CD4-positive, alpha-beta T cell (primary cell): Measurements from ENCODE around the gene LTB4R2. TPM values are rescaled to one million over a fixed set of nuclear protein-coding genes. Genes with fewer than 3 reads are reported as not detected.

Source experiments
- ATAC-seq: fragments of 200-7000 bp; cut with Tn5 transposase; one replicate; pipeline ENCODE4 v1.10.0; 2022; ENCODE audit warnings: mild to moderate bottlenecking; ENCODE audit not compliant: poor library complexity
- CTCF ChIA-PET: fragments of 350-600 bp; sonication (Branson Sonifier 250); formaldehyde crosslinking; loops from one replicate; lab custom pipeline; 2021; ENCODE audit warnings: antibody characterized with exemption, inconsistent platforms; lab: Charles Lee
- POLR2A ChIA-PET: fragments of 350-600 bp; sonication (Branson Sonifier 250); formaldehyde crosslinking; loops from one replicate; lab custom pipeline; 2021; ENCODE audit warnings: antibody characterized with exemption, inconsistent platforms; lab: Charles Lee
- DNase-seq, 14 experiments: peaks; one replicate each; pipeline ENCODE4 v3.0.0-alpha.2; 2013 to 2020; ENCODE audit warnings: mixed read lengths in 2 of 14
- H3K27ac ChIP-seq, 2 donors: one replicate each; pipeline versions ENCODE4 v1.5.1 to v1.7.0; 2013; ENCODE audit warnings: low read length in 2 of 2, low read depth in 1 of 2, mild to moderate bottlenecking in 1 of 2
- H3K27me3 ChIP-seq, 2 experiments: 1 replicate in 1 of 2; 2 replicates in 1 of 2; pipeline versions ENCODE4 v1.6.1 to v1.7.0; 2013; ENCODE audit warnings: low read length in 2 of 2, control low read depth in 1 of 2, mild to moderate bottlenecking in 1 of 2, moderate library complexity in 1 of 2; ENCODE audit not compliant: insufficient read depth in 2 of 2, control insufficient read depth in 1 of 2
- H3K36me3 ChIP-seq: one replicate; pipeline ENCODE4 v1.6.1; 2013; ENCODE audit warnings: low read length, control low read depth; ENCODE audit not compliant: insufficient read depth
- H3K4me1 ChIP-seq: one replicate; pipeline ENCODE4 v1.6.1; 2013; ENCODE audit warnings: low read length, control low read depth; ENCODE audit not compliant: insufficient read depth
- H3K4me3 ChIP-seq: one replicate; pipeline ENCODE4 v1.5.1; 2013; ENCODE audit warnings: mild to moderate bottlenecking, low read length, moderate library complexity
- H3K9me3 ChIP-seq, 2 experiments: 1 replicate in 1 of 2; 2 replicates in 1 of 2; pipeline versions ENCODE4 v1.6.1 to v1.7.0; 2013; ENCODE audit warnings: low read length in 2 of 2, mild to moderate bottlenecking in 2 of 2, control low read depth in 1 of 2, moderate library complexity in 1 of 2; ENCODE audit not compliant: control insufficient read depth in 1 of 2, insufficient read depth in 1 of 2
- H3K27ac Mint-ChIP-seq: one replicate; pipeline ENCODE4 v1.8.0; 2020; ENCODE audit warnings: mixed read lengths
- H3K27me3 Mint-ChIP-seq: one replicate; pipeline ENCODE4 v1.8.0; 2021; ENCODE audit warnings: mixed read lengths
- H3K36me3 Mint-ChIP-seq: one replicate; pipeline ENCODE4 v1.8.0; 2021; ENCODE audit warnings: low read depth, mixed read lengths
- H3K4me1 Mint-ChIP-seq: one replicate; pipeline ENCODE4 v1.8.0; 2021; ENCODE audit warnings: low read depth, mixed read lengths
- H3K4me3 Mint-ChIP-seq: one replicate; pipeline ENCODE4 v1.8.0; 2020; ENCODE audit warnings: mild to moderate bottlenecking, mixed read lengths
- H3K9me3 Mint-ChIP-seq: one replicate; pipeline ENCODE4 v1.8.0; 2020; ENCODE audit warnings: mixed read lengths
- intact Hi-C, 2 experiments: fragments of 100-400 bp; cut with DNase I in 1 of 2; cut with micrococcal nuclease in 1 of 2; formaldehyde crosslinking; loops; one replicate each; pipeline versions ENCODE4 v1.15.1 to v1.9.0; 2023 to 2025; cut with DNase I, micrococcal nuclease
- total RNA-seq, 174 experiments: library from RNA in 2 of 174; stranded (reverse) in 2 of 174; gene quantifications; one replicate each; pipeline ENCODE4 v1.2.3 and lab custom pipeline; 2021 to 2026
- TF ChIP-seq, protein P1 (sequence below): fragments of 200-600 bp; IDR thresholded peaks from one replicate; pipeline ENCODE4 v1.8.0; 2022; ENCODE audit warnings: antibody characterized with exemption, mild to moderate bottlenecking

LTB4R2 gene
- total RNA-seq, 2 experiments from 2014 or later: 16.4 to 18.2 TPM

DNA sequence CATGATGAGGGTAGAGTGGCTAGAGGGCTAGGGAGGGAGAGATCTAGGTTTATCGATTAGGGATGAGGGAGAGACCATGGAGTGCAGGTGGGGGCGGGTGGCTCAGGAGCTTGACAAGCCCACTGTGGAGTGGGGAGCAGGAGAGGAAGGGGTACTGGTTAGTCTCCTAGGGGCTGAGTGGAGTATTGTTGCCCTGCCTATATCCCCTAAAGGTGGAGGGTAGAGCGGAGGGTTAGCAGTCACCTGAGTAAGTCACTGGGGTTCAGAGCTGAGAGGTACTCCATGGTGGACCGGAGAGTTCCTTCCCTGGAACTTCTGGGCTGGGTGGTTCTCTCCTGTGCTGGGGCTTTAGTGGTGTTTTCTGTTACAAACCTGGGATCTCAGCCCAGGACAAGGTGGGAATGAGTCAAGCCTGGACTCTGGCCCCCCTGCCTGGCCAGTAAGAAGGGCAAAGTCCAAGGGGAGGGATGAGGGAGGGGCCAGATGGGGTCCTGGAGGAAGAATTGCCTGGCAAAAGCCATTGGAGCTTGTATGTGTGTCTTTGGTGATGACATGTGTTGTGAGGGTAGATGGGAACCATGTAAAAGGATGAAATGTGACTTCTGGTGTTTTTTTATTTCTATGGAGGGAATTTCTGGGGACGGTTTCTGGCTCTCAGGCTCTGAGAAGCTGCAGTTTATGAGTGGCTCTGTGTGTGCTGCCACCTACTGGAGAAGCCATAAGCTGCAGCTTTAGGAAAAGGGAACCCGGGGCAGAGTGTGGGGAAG, 2.2 kb upstream of the LTB4R2 start, which contains the start of gene CIDEB:
TSS of gene CIDEB (minus strand) at position 403 of the 767 bp plus-strand sequence. CDS start at position 284, 119 bp downstream.
- no peaks in the 10 kb centered on the region for H3K27me3 ChIP-seq
- Mint-ChIP-seq H3K4me1 (peaks cover 52% of the 10 kb centered on the region), H3K27ac (peak within 1 kb of the TSS; percentile 76), H3K27me3 (no peaks in the 10 kb centered on the region), H3K4me3 (peak within 1 kb of the TSS; percentile 54), H3K36me3 (peaks cover 60% of the 10 kb centered on the region), H3K9me3 (no peaks in the 10 kb centered on the region)
- H3K27ac ChIP-seq: no peak within 1 kb of the TSS
- intact Hi-C loops: no loop called here
- no peak within 1 kb of the TSS for H3K4me3 ChIP-seq
- POLR2A ChIA-PET: interaction anchor here (0.7 to 5.5 kb wide), 14 partner anchors 8 to 249 kb away, joined by 3 to 52 read pairs (median 4); partner anchors contain the start of genes CBLN3, DCAF11, DHRS1 and IPO4
- peaks cover 54% of the 10 kb centered on the region for H3K36me3 ChIP-seq
- H3K4me1 ChIP-seq: peaks cover 48% of the 10 kb centered on the region
- DNase-seq: peak in 13 of 14 experiments; percentile 36 to 83 (median 50)
- peak; percentile 21 for ATAC-seq
- TF ChIP-seq, protein P1, sequence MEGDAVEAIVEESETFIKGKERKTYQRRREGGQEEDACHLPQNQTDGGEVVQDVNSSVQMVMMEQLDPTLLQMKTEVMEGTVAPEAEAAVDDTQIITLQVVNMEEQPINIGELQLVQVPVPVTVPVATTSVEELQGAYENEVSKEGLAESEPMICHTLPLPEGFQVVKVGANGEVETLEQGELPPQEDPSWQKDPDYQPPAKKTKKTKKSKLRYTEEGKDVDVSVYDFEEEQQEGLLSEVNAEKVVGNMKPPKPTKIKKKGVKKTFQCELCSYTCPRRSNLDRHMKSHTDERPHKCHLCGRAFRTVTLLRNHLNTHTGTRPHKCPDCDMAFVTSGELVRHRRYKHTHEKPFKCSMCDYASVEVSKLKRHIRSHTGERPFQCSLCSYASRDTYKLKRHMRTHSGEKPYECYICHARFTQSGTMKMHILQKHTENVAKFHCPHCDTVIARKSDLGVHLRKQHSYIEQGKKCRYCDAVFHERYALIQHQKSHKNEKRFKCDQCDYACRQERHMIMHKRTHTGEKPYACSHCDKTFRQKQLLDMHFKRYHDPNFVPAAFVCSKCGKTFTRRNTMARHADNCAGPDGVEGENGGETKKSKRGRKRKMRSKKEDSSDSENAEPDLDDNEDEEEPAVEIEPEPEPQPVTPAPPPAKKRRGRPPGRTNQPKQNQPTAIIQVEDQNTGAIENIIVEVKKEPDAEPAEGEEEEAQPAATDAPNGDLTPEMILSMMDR: peak; percentile 92
- CTCF ChIA-PET: interaction anchor here (0.7 to 4.9 kb wide), 24 partner anchors 8 to 164 kb away, joined by 3 to 67 read pairs (median 4); partner anchors contain the start of genes CHMP4A, DHRS1, NOP9 and RABGGTA
- H3K9me3 ChIP-seq: no peaks in the 10 kb centered on the region

DNA sequence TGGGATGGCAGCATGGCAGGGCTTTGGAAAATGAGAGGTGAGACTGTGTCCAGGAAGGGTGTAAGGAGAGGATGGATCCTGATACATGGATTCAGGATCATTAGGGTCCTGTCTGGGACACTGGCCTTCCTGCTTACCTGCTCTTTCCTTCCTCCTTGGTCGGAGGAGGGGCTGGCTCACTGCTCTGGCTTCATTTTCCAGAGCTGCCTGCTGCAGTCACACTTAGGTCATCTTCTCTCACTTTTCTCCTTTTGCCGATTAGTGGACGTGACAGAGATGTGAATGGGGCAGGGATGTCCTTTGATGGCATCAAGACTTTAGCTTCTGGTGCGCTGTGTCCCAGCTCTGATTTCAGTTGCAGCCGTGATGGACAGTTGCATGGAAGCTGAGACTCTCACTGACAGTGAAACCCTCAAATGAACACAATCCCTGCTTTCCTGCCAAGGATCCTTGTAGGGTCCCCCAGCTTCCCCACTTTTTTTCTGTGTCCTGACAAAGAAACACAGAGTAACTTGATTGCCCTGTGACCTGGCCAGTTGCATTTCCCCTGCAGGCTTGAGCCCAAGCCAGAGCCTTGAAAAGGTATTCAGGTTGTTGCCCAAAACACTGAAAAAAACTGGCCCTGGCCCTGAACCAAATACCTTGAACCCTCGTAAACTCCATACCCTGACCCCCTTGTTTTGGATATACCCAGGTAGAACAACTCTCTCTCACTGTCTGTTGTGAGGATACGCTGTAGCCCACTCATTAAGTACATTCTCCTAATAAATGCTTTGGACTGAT, 1.4 kb upstream of the LTB4R2 start:
- H3K4me1 ChIP-seq: peaks cover 56% of the 10 kb centered on the region
- peaks cover 46% of the 10 kb centered on the region for H3K36me3 ChIP-seq
- H3K9me3 ChIP-seq: no peaks in the 10 kb centered on the region
- intact Hi-C loops: no loop called here
- H3K9me3 Mint-ChIP-seq: no peaks in the 10 kb centered on the region
- DNase-seq (no peak), ATAC-seq (no peak)
- H3K4me1 Mint-ChIP-seq: peaks cover 56% of the 10 kb centered on the region
- peak overlapping the region; percentile 76 for H3K27ac Mint-ChIP-seq
- ChIA-PET POLR2A (interaction anchor here (0.7 to 5.5 kb wide), 14 partner anchors 9 to 250 kb away, joined by 3 to 52 read pairs (median 4); partner anchors contain the start of genes CBLN3, DCAF11, DHRS1 and IPO4), CTCF (interaction anchor here (0.7 to 4.9 kb wide), 22 partner anchors 9 to 165 kb away, joined by 3 to 67 read pairs (median 4); partner anchors contain the start of genes CHMP4A, DHRS1, MDP1 and NOP9)
- H3K4me3 ChIP-seq: no peak overlapping the region
- TF ChIP-seq, protein P1: peak; percentile 14
- no peaks in the 10 kb centered on the region for H3K27me3 Mint-ChIP-seq
- H3K4me3 Mint-ChIP-seq: peak overlapping the region; percentile 54
- peaks cover 52% of the 10 kb centered on the region for H3K36me3 Mint-ChIP-seq
- H3K27ac ChIP-seq: no peak overlapping the region
- no peaks in the 10 kb centered on the region for H3K27me3 ChIP-seq

DNA sequence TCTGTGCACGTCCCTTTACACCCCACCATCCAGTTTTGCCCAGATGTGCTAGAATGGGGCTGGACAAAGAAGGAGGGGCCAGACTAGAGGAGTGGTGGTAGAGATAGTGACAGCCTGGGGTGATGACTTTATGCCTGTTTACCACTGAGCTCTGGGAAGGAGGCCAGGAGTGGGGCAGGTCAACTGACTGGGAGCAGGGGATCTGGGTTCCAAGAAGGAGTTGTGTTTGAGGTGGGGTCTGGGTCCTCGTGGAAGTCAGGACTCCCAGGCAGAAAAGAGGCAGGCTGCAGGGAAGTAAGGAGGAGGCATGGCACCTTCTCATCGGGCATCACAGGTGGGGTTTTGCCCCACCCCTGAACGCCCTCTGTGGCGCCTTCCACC, 315 bp downstream of the LTB4R2 start:
- no peaks in the 10 kb centered on the region for H3K27me3 Mint-ChIP-seq
- peaks cover 73% of the 10 kb centered on the region for H3K4me1 Mint-ChIP-seq
- peak overlapping the region; percentile 87 for H3K4me3 Mint-ChIP-seq
- CTCF ChIA-PET: interaction anchor here (1.4 to 4.9 kb wide), 9 partner anchors 11 to 123 kb away, joined by 3 to 67 read pairs (median 8); partner anchors contain the start of genes DHRS1, KHNYN, NOP9 and RABGGTA
- Histone ChIP-seq H3K9me3 (no peaks in the 10 kb centered on the region), H3K4me3 (peak overlapping the region; percentile 65), H3K4me1 (peaks cover 73% of the 10 kb centered on the region), H3K27me3 (no peaks in the 10 kb centered on the region), H3K36me3 (peaks cover 32% of the 10 kb centered on the region), H3K27ac (peak overlapping the region; percentile 59 to 66)
- intact Hi-C loops: loop anchor here (2.0 to 5.0 kb wide), 3 partner anchors 21 to 38 kb away; partner anchors contain the start of gene RABGGTA (in 1 of the 2)
- TF ChIP-seq, protein P1: no peak
- H3K36me3 Mint-ChIP-seq: peaks cover 35% of the 10 kb centered on the region
- no peaks in the 10 kb centered on the region for H3K9me3 Mint-ChIP-seq
- ATAC-seq (no peak), DNase-seq (no peak)
- POLR2A ChIA-PET: interaction anchor here (0.6 to 5.5 kb wide), 12 partner anchors 11 to 204 kb away, joined by 3 to 52 read pairs (median 10); partner anchors contain the start of genes CBLN3, CHMP4A, DCAF11 and DHRS1
- H3K27ac Mint-ChIP-seq: peak overlapping the region; percentile 76
